Neural cell (in vitro differentiated cells): Measurements from ENCODE around the gene SHISA7. TPM values are rescaled to one million over a fixed set of nuclear protein-coding genes. Genes with fewer than 3 reads are reported as not detected.

Source experiments
- H2AFZ ChIP-seq: fragments of 200-600, 300-800 bp; sonication (generic), shearing (Covaris generic); 2 replicates; pipeline ENCODE4 v1.6.0; 2014; ENCODE audit warnings: low read depth, mild to moderate bottlenecking, antibody characterized with exemption, low read length, moderate library complexity
- H3F3A ChIP-seq: fragments of 200-600 bp; shearing (Covaris generic); 2 replicates; pipeline ENCODE4 v1.6.1; 2016; ENCODE audit warnings: mild to moderate bottlenecking, moderate library complexity, mixed read lengths, antibody characterized with exemption, low read length; ENCODE audit not compliant: insufficient read depth, poor library complexity, severe bottlenecking
- H3K27ac ChIP-seq: fragments of 200-600, 300-800 bp; sonication (generic), shearing (Covaris generic); 2 replicates; pipeline ENCODE4 v1.5.1; 2014; ENCODE audit warnings: mild to moderate bottlenecking, low read length, moderate library complexity
- H3K27me3 ChIP-seq: fragments of 300-800, 200-600 bp; sonication (generic), shearing (Covaris generic); 2 replicates; pipeline ENCODE4 v1.6.0; 2014; ENCODE audit warnings: mild to moderate bottlenecking, low read depth, low read length, moderate library complexity; ENCODE audit not compliant: insufficient read depth
- H3K36me3 ChIP-seq: fragments of 300-800, 200-600 bp; sonication (generic), shearing (Covaris generic); 2 replicates; pipeline ENCODE4 v1.5.1; 2014; ENCODE audit warnings: mild to moderate bottlenecking, antibody characterized with exemption, low read length, moderate library complexity; ENCODE audit not compliant: insufficient read depth
- H3K4me2 ChIP-seq: fragments of 300-800, 200-600 bp; sonication (generic), shearing (Covaris generic); 2 replicates; pipeline ENCODE4 v1.6.0; 2014; ENCODE audit warnings: mild to moderate bottlenecking, low read length
- H3K4me3 ChIP-seq: fragments of 300-800, 200-600 bp; sonication (generic), shearing (Covaris generic); 2 replicates; pipeline ENCODE4 v1.5.1; 2014; ENCODE audit warnings: mild to moderate bottlenecking, low read length, moderate library complexity
- H3K79me2 ChIP-seq: fragments of 200-600 bp; shearing (Covaris generic); replicated peaks from 2 replicates; pipeline ENCODE4 v1.6.0; 2014; ENCODE audit warnings: mild to moderate bottlenecking, low read length, moderate library complexity; ENCODE audit not compliant: insufficient read depth
- H3K9ac ChIP-seq: fragments of 300-800, 200-600 bp; sonication (generic), shearing (Covaris generic); 2 replicates; pipeline ENCODE4 v1.6.1; 2016; ENCODE audit warnings: mild to moderate bottlenecking, low read length, mixed read lengths
- H3K9me2 ChIP-seq: fragments of 200-600 bp; shearing (Covaris generic); 2 replicates; pipeline ENCODE4 v1.6.1; 2016; ENCODE audit warnings: mild to moderate bottlenecking, low read length, mixed read lengths; ENCODE audit not compliant: insufficient read depth
- H3K9me3 ChIP-seq: fragments of 200-600, 300-800 bp; sonication (generic), shearing (Covaris generic); 2 replicates; pipeline ENCODE4 v1.6.1; 2016; ENCODE audit warnings: mild to moderate bottlenecking, mixed run types, low read length, moderate library complexity, mixed read lengths
- H4K20me1 ChIP-seq: fragments of 200-600 bp; shearing (Covaris generic); 2 replicates; pipeline ENCODE4 v1.6.1; 2016; ENCODE audit warnings: mild to moderate bottlenecking, mixed run types; ENCODE audit not compliant: insufficient read depth
- CTCF ChIP-seq: fragments of 450-650 bp; IDR thresholded peaks from 2 replicates; pipeline ENCODE4 v1.5.1; 2014; ENCODE audit warnings: antibody characterized with exemption, mild to moderate bottlenecking, moderate library complexity; ENCODE audit not compliant: poor library complexity, severe bottlenecking
- EP300 ChIP-seq: fragments of 450-650 bp; conservative IDR thresholded peaks from 2 replicates; pipeline ENCODE4 v1.6.1; 2014; ENCODE audit warnings: antibody characterized with exemption, mild to moderate bottlenecking, moderate library complexity; ENCODE audit not compliant: poor library complexity, severe bottlenecking
- EZH2 ChIP-seq: fragments of 200-600, 300-800 bp; shearing (Covaris generic), sonication (generic); IDR thresholded peaks from 2 replicates; pipeline ENCODE4 v1.6.1; 2014; ENCODE audit warnings: antibody characterized with exemption, low read length, borderline replicate concordance, mild to moderate bottlenecking; ENCODE audit not compliant: insufficient read depth, poor library complexity, severe bottlenecking
- MXI1 ChIP-seq: fragments of 450-650 bp; conservative IDR thresholded peaks from 2 replicates; pipeline ENCODE4 v1.6.1; 2014; ENCODE audit warnings: antibody characterized with exemption, mild to moderate bottlenecking; ENCODE audit not compliant: poor library complexity, severe bottlenecking
- POLR2AphosphoS5 ChIP-seq: IDR thresholded peaks from 2 replicates; pipeline ENCODE4 v1.6.1; 2012
- RAD21 ChIP-seq: fragments of 450-650 bp; conservative IDR thresholded peaks from 2 replicates; pipeline ENCODE4 v1.6.1; 2014; ENCODE audit warnings: antibody characterized with exemption, mild to moderate bottlenecking, moderate library complexity
- SMC3 ChIP-seq: fragments of 450-650 bp; conservative IDR thresholded peaks from 2 replicates; pipeline ENCODE4 v1.6.1; 2014; ENCODE audit warnings: antibody characterized with exemption, mild to moderate bottlenecking, moderate library complexity; ENCODE audit not compliant: poor library complexity
- TAF1 ChIP-seq: IDR thresholded peaks from 2 replicates; pipeline ENCODE4 v1.6.1; 2012; ENCODE audit warnings: low read depth
- polyA plus RNA-seq: library from polyadenylated mRNA; depleted of rRNA; stranded (reverse); fragments of >200 nt; gene quantifications from 2 replicates; pipeline ENCODE4 v1.2.3, GENCODE V29; 2014
- TF ChIP-seq, protein P1 (sequence below): IDR thresholded peaks from 2 replicates; pipeline ENCODE4 v1.6.1; 2012; ENCODE audit warnings: borderline replicate concordance

The SHISA7 gene
- polyA plus RNA-seq, 1 donor from 2014 or later = 4.5 TPM

GRCh38 chr19:55467236-55468053, 24.3 kb upstream of the SHISA7 start:
- H3K4me2 ChIP-seq = no peak overlapping the region
- no peaks in the 10 kb centered on the region for H3K79me2 ChIP-seq
- no peaks in the 10 kb centered on the region for H3K36me3 ChIP-seq
- no peak overlapping the region for H3K27ac ChIP-seq
- no peak overlapping the region for H3K4me3 ChIP-seq
- no peaks in the 10 kb centered on the region for H4K20me1 ChIP-seq
- TF ChIP-seq RAD21 (no peak), CTCF (peak; percentile 45)
- H2AFZ ChIP-seq = no peak overlapping the region
- H3K27me3 ChIP-seq = no peaks in the 10 kb centered on the region
- H3F3A ChIP-seq = no peaks in the 10 kb centered on the region
- H3K9me2 ChIP-seq = no peaks in the 10 kb centered on the region
- H3K9ac ChIP-seq = no peak overlapping the region
- H3K9me3 ChIP-seq = no peaks in the 10 kb centered on the region

DNA sequence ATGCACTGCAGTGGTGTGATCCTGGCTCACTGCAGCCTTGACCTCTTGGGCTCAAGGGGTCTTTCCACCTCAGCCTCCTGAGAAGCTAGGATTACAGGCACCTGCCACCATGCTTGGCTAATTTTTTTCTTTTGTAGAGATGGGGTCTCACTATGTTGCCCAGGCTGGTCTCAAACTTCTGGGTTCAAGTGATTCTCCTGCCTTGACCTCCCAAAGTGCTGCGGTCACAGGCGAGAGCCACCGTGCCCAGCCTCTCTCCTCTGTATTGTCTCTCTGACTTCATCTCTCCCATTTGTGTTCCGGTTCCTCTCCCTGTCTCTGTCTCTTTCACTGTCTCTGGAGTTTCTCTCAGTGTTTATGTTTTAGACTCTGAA, 23.1 kb upstream of the SHISA7 start:
- H3K79me2 ChIP-seq = no peaks in the 10 kb centered on the region
- no peaks in the 10 kb centered on the region for H3K9me2 ChIP-seq
- no peaks in the 10 kb centered on the region for H3F3A ChIP-seq
- H4K20me1 ChIP-seq = no peaks in the 10 kb centered on the region
- H2AFZ ChIP-seq = no peak overlapping the region
- no peaks in the 10 kb centered on the region for H3K9me3 ChIP-seq
- H3K27me3 ChIP-seq = no peaks in the 10 kb centered on the region
- no peak overlapping the region for H3K27ac ChIP-seq
- no peak overlapping the region for H3K4me3 ChIP-seq
- no peaks in the 10 kb centered on the region for H3K36me3 ChIP-seq
- H3K9ac ChIP-seq = no peak overlapping the region
- H3K4me2 ChIP-seq = no peak overlapping the region
- TF ChIP-seq POLR2AphosphoS5 (no peak), MXI1 (no peak), TAF1 (no peak), EZH2 (no peak), EP300 (no peak), SMC3 (no peak), CTCF (no peak), RAD21 (no peak)
- TF ChIP-seq, protein P1, sequence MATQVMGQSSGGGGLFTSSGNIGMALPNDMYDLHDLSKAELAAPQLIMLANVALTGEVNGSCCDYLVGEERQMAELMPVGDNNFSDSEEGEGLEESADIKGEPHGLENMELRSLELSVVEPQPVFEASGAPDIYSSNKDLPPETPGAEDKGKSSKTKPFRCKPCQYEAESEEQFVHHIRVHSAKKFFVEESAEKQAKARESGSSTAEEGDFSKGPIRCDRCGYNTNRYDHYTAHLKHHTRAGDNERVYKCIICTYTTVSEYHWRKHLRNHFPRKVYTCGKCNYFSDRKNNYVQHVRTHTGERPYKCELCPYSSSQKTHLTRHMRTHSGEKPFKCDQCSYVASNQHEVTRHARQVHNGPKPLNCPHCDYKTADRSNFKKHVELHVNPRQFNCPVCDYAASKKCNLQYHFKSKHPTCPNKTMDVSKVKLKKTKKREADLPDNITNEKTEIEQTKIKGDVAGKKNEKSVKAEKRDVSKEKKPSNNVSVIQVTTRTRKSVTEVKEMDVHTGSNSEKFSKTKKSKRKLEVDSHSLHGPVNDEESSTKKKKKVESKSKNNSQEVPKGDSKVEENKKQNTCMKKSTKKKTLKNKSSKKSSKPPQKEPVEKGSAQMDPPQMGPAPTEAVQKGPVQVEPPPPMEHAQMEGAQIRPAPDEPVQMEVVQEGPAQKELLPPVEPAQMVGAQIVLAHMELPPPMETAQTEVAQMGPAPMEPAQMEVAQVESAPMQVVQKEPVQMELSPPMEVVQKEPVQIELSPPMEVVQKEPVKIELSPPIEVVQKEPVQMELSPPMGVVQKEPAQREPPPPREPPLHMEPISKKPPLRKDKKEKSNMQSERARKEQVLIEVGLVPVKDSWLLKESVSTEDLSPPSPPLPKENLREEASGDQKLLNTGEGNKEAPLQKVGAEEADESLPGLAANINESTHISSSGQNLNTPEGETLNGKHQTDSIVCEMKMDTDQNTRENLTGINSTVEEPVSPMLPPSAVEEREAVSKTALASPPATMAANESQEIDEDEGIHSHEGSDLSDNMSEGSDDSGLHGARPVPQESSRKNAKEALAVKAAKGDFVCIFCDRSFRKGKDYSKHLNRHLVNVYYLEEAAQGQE = no peak
